HepG2 (cell line): ENCODE results near the gene ABCC10. TPM values are rescaled to one million over a fixed set of nuclear protein-coding genes. Genes with fewer than 3 reads are reported as not detected.
A peak's percentile ranks its signal among the peaks of the same experiment; 100 is the strongest.

Experiments
- ARID3A ChIP-seq: IDR thresholded peaks from 2 replicates; pipeline ENCODE4 v1.6.1; 2012; ENCODE audit warnings: low read depth, low read length, improper control_type of control experiment
- ETV6 ChIP-seq: sonication (generic); formaldehyde crosslinking; conservative IDR thresholded peaks from 2 replicates; pipeline ENCODE4 v1.4.0; 2020; ENCODE audit warnings: missing genetic modification reagents
- HES4 ChIP-seq: sonication (generic); formaldehyde crosslinking; IDR thresholded peaks from 2 replicates; pipeline ENCODE4 v1.9.0; 2021; ENCODE audit warnings: mild to moderate bottlenecking, missing genetic modification reagents, borderline replicate concordance
- HIC2 ChIP-seq: sonication (generic); formaldehyde crosslinking; IDR thresholded peaks from 2 replicates; pipeline ENCODE4 v1.9.0; 2022; ENCODE audit warnings: low read depth, missing genetic modification reagents
- MLLT10 ChIP-seq: sonication (generic); formaldehyde crosslinking; IDR thresholded peaks from 2 replicates; pipeline ENCODE4 v1.4.0; 2020; ENCODE audit warnings: missing genetic modification reagents
- MTF1 ChIP-seq: sonication (generic); formaldehyde crosslinking; IDR thresholded peaks from 2 replicates; pipeline ENCODE4 v1.5.0; 2020; ENCODE audit warnings: missing genetic modification reagents
- NR1H2 ChIP-seq: sonication (generic); formaldehyde crosslinking; IDR thresholded peaks from 2 replicates; pipeline ENCODE4 v1.8.1; 2022; ENCODE audit warnings: low read depth, missing genetic modification reagents, borderline replicate concordance
- PITX1 ChIP-seq: sonication (generic); formaldehyde crosslinking; IDR thresholded peaks from 2 replicates; pipeline ENCODE4 v1.5.1; 2020; ENCODE audit warnings: mild to moderate bottlenecking, missing genetic modification reagents
- RXRB ChIP-seq: IDR thresholded peaks from 2 replicates; pipeline ENCODE4 v1.6.1; 2016; ENCODE audit warnings: borderline replicate concordance, missing genetic modification reagents, missing compliant biosample characterization
- SMYD3 ChIP-seq: sonication (generic); formaldehyde crosslinking; IDR thresholded peaks from 2 replicates; pipeline ENCODE4 v1.8.1; 2023; ENCODE audit warnings: mild to moderate bottlenecking, missing genetic modification reagents
- SNRNP70 ChIP-seq: fragments of 200-400 bp; formaldehyde crosslinking; IDR thresholded peaks from 2 replicates; pipeline ENCODE4 v1.6.1; 2017; ENCODE audit warnings: mild to moderate bottlenecking, low read depth, low read length, moderate library complexity
- ZBTB7A ChIP-seq: sonication (generic); formaldehyde crosslinking; IDR thresholded peaks from 2 replicates; pipeline ENCODE4 v1.8.0; 2022; ENCODE audit warnings: mild to moderate bottlenecking, missing genetic modification reagents
- ZEB1 ChIP-seq: IDR thresholded peaks from 2 replicates; pipeline ENCODE4 v1.6.1; 2012; ENCODE audit warnings: mild to moderate bottlenecking, low read depth, inconsistent platforms; ENCODE audit not compliant: insufficient replicate concordance
- ZNF33B ChIP-seq: sonication (generic); formaldehyde crosslinking; IDR thresholded peaks from 2 replicates; pipeline ENCODE4 v1.5.1; 2020; ENCODE audit warnings: mild to moderate bottlenecking, missing genetic modification reagents
- ZNF367 ChIP-seq: sonication (generic); formaldehyde crosslinking; IDR thresholded peaks from 2 replicates; pipeline ENCODE4 v1.4.0; 2020; ENCODE audit warnings: missing genetic modification reagents, borderline replicate concordance
- ZNF740 ChIP-seq: sonication (generic); formaldehyde crosslinking; IDR thresholded peaks from 2 replicates; pipeline ENCODE4 v1.4.0; 2020; ENCODE audit warnings: missing genetic modification reagents
- ZNF879 ChIP-seq: sonication (generic); formaldehyde crosslinking; IDR thresholded peaks from 2 replicates; pipeline ENCODE4 v1.8.1; 2023; ENCODE audit warnings: missing genetic modification reagents
- ZSCAN31 ChIP-seq: sonication (generic); formaldehyde crosslinking; IDR thresholded peaks from 2 replicates; pipeline ENCODE4 v1.5.0; 2020; ENCODE audit warnings: low read depth, mild to moderate bottlenecking, missing genetic modification reagents
- polyA plus RNA-seq, 8 experiments: library from polyadenylated mRNA; depleted of rRNA in 3 of 8; stranded (reverse) in 7 of 8; unstranded in 1 of 8; fragments of >200 nt; fragmentation: Illumina TruSeq in 4 of 8; extraction: Trizol in 4 of 8; gene quantifications; 2 replicates each; pipeline versions ENCODE4 v1.2.1 to v1.2.3, GENCODE V29; 2011 to 2016; ENCODE audit warnings: low read depth in 4 of 8, missing spikeins in 1 of 8, mixed read lengths in 1 of 8; ENCODE audit not compliant: insufficient read depth in 1 of 8
- total RNA-seq, 5 experiments: library from RNA; depleted of rRNA; stranded (reverse); fragments of >200 nt; fragmentation: Illumina TruSeq; extraction: Trizol; gene quantifications; 2 replicates each; pipeline ENCODE4 v1.2.3, GENCODE V29; 2016; ENCODE audit warnings: low read depth in 1 of 5

Gene ABCC10
- total and polyA plus RNA-seq, 2 of the 13 experiments (the other 11 are each of a cell fraction or from before 2014, with no cell fraction given), result 16.0 to 24.3 TPM

GRCh38 chr6:43427406-43428111, at the start of gene ABCC10 (continued):
- TF ChIP-seq ZEB1 (no peak), HIC2 (peak; percentile 49; the same call in 1 of the 2 replicates), ZNF367 (CRISPR knock-in tag) (peak; percentile 46), NR1H2 (CRISPR knock-in tag) (no peak), ETV6 (CRISPR knock-in tag) (no peak), ZNF740 (CRISPR knock-in tag) (no peak), MTF1 (CRISPR knock-in tag) (no peak), ZNF33B (peak; percentile 53; the same call in 1 of the 2 replicates), SNRNP70 (no peak), PITX1 (peak; percentile 62), MLLT10 (no peak), ZBTB7A (0 out of 2 replicates have a peak, but pooled peaks have one; percentile 15), SMYD3 (CRISPR knock-in tag) (no peak), ARID3A (no peak), ZSCAN31 (CRISPR knock-in tag) (no peak; the same call in 1 of the 2 replicates), ZNF879 (CRISPR knock-in tag) (no peak), HES4 (CRISPR knock-in tag) (peak; percentile 53; the same call in 1 of the 2 replicates), RXRB (CRISPR knock-in tag) (peak; percentile 32; the same call in 1 of the 2 replicates)
- TF ChIP-seq, all 625 proteins: peak for 315
